A673 (cell line): ENCODE results near the gene KCNJ10.

ENCODE experiments used
- EZH2 ChIP-seq: fragments of 200-600 bp; sonication (generic); IDR thresholded peaks from 2 replicates; pipeline ENCODE4 v1.6.1; 2017; ENCODE audit warnings: borderline replicate concordance, low read depth, mild to moderate bottlenecking, mixed read lengths, antibody characterized with exemption, low read length; ENCODE audit not compliant: poor library complexity, severe bottlenecking
- TF ChIP-seq, protein P1 (sequence below): fragments of 300-800, 200-600 bp; sonication (generic); conservative IDR thresholded peaks from 2 replicates; pipeline ENCODE4 v1.5.1; 2017; ENCODE audit warnings: low read depth, mild to moderate bottlenecking, antibody characterized with exemption, low read length, moderate library complexity, mixed read lengths

- TF ChIP-seq, protein P1, sequence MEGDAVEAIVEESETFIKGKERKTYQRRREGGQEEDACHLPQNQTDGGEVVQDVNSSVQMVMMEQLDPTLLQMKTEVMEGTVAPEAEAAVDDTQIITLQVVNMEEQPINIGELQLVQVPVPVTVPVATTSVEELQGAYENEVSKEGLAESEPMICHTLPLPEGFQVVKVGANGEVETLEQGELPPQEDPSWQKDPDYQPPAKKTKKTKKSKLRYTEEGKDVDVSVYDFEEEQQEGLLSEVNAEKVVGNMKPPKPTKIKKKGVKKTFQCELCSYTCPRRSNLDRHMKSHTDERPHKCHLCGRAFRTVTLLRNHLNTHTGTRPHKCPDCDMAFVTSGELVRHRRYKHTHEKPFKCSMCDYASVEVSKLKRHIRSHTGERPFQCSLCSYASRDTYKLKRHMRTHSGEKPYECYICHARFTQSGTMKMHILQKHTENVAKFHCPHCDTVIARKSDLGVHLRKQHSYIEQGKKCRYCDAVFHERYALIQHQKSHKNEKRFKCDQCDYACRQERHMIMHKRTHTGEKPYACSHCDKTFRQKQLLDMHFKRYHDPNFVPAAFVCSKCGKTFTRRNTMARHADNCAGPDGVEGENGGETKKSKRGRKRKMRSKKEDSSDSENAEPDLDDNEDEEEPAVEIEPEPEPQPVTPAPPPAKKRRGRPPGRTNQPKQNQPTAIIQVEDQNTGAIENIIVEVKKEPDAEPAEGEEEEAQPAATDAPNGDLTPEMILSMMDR = no peak
- no peak for TF ChIP-seq EZH2
Observed at GRCh38 chr1:159974350-159974965, 95.5 kb downstream of the KCNJ10 start.
